ENCODE results near the gene PIEZO2. TPM values are rescaled to one million over a fixed set of nuclear protein-coding genes. Genes with fewer than 3 reads are reported as not detected.
A peak's percentile ranks its signal among the peaks of the same experiment; 100 is the strongest.

The PIEZO2 gene
- total RNA-seq, 1 donor from 2014 or later: 134 TPM

GRCh38 chr18:10775026-10775425, 374.3 kb downstream of the PIEZO2 start:
- no peak for TF ChIP-seq CTCF (IDR thresholded peaks at IDR 0.05)
- H3K4me3 Mint-ChIP-seq (ENCODE audit: unreplicated experiment): no peak overlapping the region
- peaks cover 7% of the 10 kb centered on the region for H3K9me3 Mint-ChIP-seq (ENCODE audit: unreplicated experiment)
- H3K27me3 Mint-ChIP-seq (ENCODE audit: unreplicated experiment): no peaks in the 10 kb centered on the region
- H3K27ac Mint-ChIP-seq (ENCODE audit: unreplicated experiment): no peak overlapping the region
- DNase-seq (ENCODE audit: extremely low spot score, unreplicated experiment): no peak
- H3K36me3 Mint-ChIP-seq (ENCODE audit: unreplicated experiment): peaks cover 49% of the 10 kb centered on the region
- H3K4me1 Mint-ChIP-seq (ENCODE audit: unreplicated experiment): peaks cover 4% of the 10 kb centered on the region

- no peak for TF ChIP-seq CTCF (IDR thresholded peaks at IDR 0.05)
- no peak overlapping the region for H3K4me3 Mint-ChIP-seq (ENCODE audit: unreplicated experiment)
- H3K27ac Mint-ChIP-seq (ENCODE audit: unreplicated experiment): no peak overlapping the region
- H3K4me1 Mint-ChIP-seq (ENCODE audit: unreplicated experiment): peaks cover 4% of the 10 kb centered on the region
- no peaks in the 10 kb centered on the region for H3K27me3 Mint-ChIP-seq (ENCODE audit: unreplicated experiment)
- H3K36me3 Mint-ChIP-seq (ENCODE audit: unreplicated experiment): peaks cover 55% of the 10 kb centered on the region
- peaks cover 7% of the 10 kb centered on the region for H3K9me3 Mint-ChIP-seq (ENCODE audit: unreplicated experiment)
- DNase-seq (ENCODE audit: extremely low spot score, unreplicated experiment): no peak
These were observed 378.2 kb downstream of the PIEZO2 start for GRCh38 chr18:10771053-10771709.

GRCh38 chr18:10770264-10770663, 379.1 kb downstream of the PIEZO2 start:
- no peaks in the 10 kb centered on the region for H3K27me3 Mint-ChIP-seq (ENCODE audit: unreplicated experiment)
- H3K27ac Mint-ChIP-seq (ENCODE audit: unreplicated experiment): no peak overlapping the region
- peaks cover 56% of the 10 kb centered on the region for H3K36me3 Mint-ChIP-seq (ENCODE audit: unreplicated experiment)
- no peak overlapping the region for H3K4me3 Mint-ChIP-seq (ENCODE audit: unreplicated experiment)
- H3K4me1 Mint-ChIP-seq (ENCODE audit: unreplicated experiment): peaks cover 4% of the 10 kb centered on the region
- peaks cover 7% of the 10 kb centered on the region for H3K9me3 Mint-ChIP-seq (ENCODE audit: unreplicated experiment)
- DNase-seq (ENCODE audit: extremely low spot score, unreplicated experiment): no peak
- TF ChIP-seq CTCF (IDR thresholded peaks at IDR 0.05): no peak

DNA sequence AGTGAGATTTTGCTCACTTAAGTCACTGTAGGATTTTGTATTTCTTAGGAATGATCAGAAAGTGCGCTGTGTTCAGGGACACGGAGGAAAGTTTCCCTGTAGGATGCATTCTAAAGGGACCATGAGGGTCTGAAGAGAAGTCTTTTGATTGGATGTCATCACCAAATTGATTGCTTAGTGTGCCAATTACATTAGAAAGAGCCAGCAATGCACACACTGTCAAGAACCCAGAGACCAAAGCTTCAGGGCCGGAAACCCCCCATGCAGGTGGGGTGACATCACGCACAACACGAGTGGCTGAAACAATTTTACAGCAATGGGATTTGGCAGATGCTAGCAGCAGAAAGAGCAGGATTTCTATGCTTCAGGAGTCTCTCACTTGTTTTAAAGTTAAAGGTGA, 381.1 kb downstream of the PIEZO2 start:
- Mint-ChIP-seq H3K27me3 (ENCODE audit: unreplicated experiment) (no peaks in the 10 kb centered on the region), H3K27ac (ENCODE audit: unreplicated experiment) (no peak overlapping the region), H3K9me3 (ENCODE audit: unreplicated experiment) (peaks cover 7% of the 10 kb centered on the region), H3K4me3 (ENCODE audit: unreplicated experiment) (no peak overlapping the region), H3K36me3 (ENCODE audit: unreplicated experiment) (peaks cover 57% of the 10 kb centered on the region), H3K4me1 (ENCODE audit: unreplicated experiment) (peaks cover 4% of the 10 kb centered on the region)
- no peak for DNase-seq (ENCODE audit: extremely low spot score, unreplicated experiment)
- TF ChIP-seq CTCF (IDR thresholded peaks at IDR 0.05): no peak

DNA sequence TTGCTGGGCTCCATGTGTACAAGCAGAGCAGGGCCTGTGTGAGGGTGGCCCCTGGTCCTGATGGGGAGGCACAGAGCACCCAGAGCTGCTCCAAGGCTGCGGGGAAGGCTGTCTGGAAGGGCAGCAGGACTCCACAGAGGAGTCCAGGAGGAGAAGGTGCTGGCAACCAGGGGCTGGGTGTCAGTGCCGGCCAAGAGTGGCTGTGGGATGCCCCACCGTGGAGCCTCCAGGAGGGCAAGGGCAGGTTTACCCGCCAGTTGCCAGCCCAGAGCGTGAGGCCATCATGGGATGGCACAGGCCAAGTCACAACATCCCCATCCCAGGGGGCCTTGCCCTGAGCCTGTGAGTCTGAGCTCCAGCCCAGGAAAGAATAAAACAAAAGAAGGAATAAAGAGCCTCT, 381.7 kb downstream of the PIEZO2 start:
- H3K27ac Mint-ChIP-seq (ENCODE audit: unreplicated experiment): peak overlapping the region; percentile 35
- peaks cover 3% of the 10 kb centered on the region for H3K9me3 Mint-ChIP-seq (ENCODE audit: unreplicated experiment)
- H3K27me3 Mint-ChIP-seq (ENCODE audit: unreplicated experiment): no peaks in the 10 kb centered on the region
- no peak overlapping the region for H3K4me3 Mint-ChIP-seq (ENCODE audit: unreplicated experiment)
- H3K4me1 Mint-ChIP-seq (ENCODE audit: unreplicated experiment): peaks cover 4% of the 10 kb centered on the region
- peaks cover 57% of the 10 kb centered on the region for H3K36me3 Mint-ChIP-seq (ENCODE audit: unreplicated experiment)
- TF ChIP-seq CTCF (IDR thresholded peaks at IDR 0.05): no peak
- no peak for DNase-seq (ENCODE audit: extremely low spot score, unreplicated experiment)
